ENCODE measurements around the gene EIF4G1.

EIF4G1 gene

DNA sequence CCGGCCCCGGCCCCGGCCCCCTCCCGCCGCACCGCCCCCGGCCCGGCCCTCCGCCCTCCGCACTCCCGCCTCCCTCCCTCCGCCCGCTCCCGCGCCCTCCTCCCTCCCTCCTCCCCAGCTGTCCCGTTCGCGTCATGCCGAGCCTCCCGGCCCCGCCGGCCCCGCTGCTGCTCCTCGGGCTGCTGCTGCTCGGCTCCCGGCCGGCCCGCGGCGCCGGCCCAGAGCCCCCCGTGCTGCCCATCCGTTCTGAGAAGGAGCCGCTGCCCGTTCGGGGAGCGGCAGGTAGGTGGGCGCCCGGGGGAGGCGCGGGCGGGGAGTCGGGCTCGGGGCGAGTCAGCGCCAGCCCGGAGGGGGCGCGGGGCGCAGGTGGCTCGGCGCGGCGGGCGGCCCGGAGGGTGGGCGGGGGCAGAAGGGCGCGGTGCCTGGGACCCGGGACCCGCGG is 65.8 kb downstream of the EIF4G1 start:
- no peak overlapping the region for H3K4me3 ChIP-seq (replicated peaks; ENCODE audit: low read depth, low read length)
- TF ChIP-seq, protein P1, sequence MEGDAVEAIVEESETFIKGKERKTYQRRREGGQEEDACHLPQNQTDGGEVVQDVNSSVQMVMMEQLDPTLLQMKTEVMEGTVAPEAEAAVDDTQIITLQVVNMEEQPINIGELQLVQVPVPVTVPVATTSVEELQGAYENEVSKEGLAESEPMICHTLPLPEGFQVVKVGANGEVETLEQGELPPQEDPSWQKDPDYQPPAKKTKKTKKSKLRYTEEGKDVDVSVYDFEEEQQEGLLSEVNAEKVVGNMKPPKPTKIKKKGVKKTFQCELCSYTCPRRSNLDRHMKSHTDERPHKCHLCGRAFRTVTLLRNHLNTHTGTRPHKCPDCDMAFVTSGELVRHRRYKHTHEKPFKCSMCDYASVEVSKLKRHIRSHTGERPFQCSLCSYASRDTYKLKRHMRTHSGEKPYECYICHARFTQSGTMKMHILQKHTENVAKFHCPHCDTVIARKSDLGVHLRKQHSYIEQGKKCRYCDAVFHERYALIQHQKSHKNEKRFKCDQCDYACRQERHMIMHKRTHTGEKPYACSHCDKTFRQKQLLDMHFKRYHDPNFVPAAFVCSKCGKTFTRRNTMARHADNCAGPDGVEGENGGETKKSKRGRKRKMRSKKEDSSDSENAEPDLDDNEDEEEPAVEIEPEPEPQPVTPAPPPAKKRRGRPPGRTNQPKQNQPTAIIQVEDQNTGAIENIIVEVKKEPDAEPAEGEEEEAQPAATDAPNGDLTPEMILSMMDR (IDR thresholded peaks at IDR 0.05; ENCODE audit: low read depth, low read length, missing control alignments), result no peak
- no peak for DNase-seq (ENCODE audit: extremely low read depth, low read depth)

DNA sequence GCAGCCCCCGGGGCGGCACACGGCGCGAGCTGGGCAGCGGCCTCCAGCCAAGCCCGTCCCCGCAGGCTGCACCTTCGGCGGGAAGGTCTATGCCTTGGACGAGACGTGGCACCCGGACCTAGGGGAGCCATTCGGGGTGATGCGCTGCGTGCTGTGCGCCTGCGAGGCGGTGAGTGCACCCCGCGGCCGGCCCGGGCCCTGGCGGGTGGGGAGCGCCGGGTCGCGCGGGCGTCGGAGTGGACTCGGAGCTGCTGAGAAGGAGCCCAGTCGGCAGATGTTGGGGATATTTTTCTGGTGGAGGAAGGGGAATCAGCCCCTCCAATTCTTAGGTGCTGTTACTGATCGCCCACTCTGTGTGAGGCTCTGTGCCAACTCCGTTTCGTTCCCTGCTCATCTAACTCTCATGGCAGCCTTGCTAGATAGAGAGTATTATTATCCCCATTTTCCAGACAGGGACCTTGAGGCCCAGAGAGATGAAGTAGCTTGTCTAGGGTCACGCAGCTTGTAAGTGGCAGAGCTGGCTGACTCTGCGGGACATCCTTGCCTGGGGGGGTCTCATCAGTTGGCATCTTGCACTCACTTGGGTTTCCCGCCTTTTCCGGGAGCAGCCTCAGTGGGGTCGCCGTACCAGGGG is 66.3 kb downstream of the EIF4G1 start:
- no peak overlapping the region; the same call in 1 of the 2 replicates for H3K4me3 ChIP-seq (replicated peaks; ENCODE audit: low read depth, low read length)
- TF ChIP-seq, protein P1 (IDR thresholded peaks at IDR 0.05; ENCODE audit: low read depth, low read length, missing control alignments), result no peak
- DNase-seq (ENCODE audit: extremely low read depth, low read depth), result no peak

DNA sequence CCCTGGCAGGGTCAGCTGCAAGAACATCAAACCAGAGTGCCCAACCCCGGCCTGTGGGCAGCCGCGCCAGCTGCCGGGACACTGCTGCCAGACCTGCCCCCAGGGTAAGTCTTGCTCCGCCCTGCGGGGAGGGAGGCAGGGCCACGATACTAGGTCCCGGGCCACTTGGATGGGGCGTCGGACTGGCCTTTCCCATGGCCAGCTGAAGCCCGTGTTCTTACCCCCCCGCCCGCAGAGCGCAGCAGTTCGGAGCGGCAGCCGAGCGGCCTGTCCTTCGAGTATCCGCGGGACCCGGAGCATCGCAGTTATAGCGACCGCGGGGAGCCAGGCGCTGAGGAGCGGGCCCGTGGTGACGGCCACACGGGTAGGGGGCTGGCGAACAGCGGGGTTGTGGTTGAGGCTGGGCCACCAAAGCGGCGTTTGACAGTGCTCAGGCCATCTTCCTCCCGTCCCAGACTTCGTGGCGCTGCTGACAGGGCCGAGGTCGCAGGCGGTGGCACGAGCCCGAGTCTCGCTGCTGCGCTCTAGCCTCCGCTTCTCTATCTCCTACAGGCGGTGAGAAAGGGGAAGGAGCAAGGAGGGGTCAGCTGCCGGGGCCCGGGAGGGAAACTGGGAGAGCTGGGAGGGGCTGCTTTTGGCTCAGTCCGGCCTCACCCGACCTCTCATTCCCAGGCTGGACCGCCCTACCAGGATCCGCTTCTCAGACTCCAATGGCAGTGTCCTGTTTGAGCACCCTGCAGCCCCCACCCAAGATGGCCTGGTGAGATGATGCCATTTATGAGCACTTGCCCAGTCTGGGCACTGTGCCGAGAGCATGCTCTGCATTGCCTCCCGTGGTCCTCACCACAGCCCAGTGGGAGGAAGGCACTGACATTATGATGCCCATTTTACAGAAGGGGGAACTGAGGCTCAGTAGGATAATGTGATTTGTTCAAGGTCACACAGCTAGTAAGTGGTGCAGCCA is 67.1 kb downstream of the EIF4G1 start:
- no peak for DNase-seq (ENCODE audit: extremely low read depth, low read depth)
- TF ChIP-seq, protein P1 (IDR thresholded peaks at IDR 0.05; ENCODE audit: low read depth, low read length, missing control alignments), result no peak
- H3K4me3 ChIP-seq (replicated peaks; ENCODE audit: low read depth, low read length), result no peak overlapping the region

DNA sequence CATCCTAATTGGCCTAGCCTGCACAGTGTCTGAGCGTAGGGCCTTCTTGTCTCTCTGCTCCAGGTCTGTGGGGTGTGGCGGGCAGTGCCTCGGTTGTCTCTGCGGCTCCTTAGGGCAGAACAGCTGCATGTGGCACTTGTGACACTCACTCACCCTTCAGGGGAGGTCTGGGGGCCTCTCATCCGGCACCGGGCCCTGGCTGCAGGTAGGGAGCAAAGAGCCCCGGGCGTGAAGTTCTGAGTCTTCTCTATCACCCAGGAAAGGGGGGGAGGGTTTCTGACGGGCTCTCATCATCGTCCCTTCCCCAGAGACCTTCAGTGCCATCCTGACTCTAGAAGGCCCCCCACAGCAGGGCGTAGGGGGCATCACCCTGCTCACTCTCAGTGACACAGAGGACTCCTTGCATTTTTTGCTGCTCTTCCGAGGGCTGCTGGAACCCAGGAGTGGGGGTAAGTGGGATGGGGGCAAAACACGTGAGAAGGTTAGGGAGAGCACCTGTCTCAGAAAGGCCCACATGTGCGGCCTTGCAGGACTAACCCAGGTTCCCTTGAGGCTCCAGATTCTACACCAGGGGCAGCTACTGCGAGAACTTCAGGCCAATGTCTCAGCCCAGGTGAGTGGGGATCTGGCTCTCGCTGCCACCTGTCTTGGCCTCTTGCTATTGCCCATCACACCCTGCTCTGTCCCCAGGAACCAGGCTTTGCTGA is 68.1 kb downstream of the EIF4G1 start:
- DNase-seq (ENCODE audit: extremely low read depth, low read depth), result no peak
- TF ChIP-seq, protein P1 (IDR thresholded peaks at IDR 0.05; ENCODE audit: low read depth, low read length, missing control alignments), result no peak
- H3K4me3 ChIP-seq (replicated peaks; ENCODE audit: low read depth, low read length), result no peak overlapping the region

DNA sequence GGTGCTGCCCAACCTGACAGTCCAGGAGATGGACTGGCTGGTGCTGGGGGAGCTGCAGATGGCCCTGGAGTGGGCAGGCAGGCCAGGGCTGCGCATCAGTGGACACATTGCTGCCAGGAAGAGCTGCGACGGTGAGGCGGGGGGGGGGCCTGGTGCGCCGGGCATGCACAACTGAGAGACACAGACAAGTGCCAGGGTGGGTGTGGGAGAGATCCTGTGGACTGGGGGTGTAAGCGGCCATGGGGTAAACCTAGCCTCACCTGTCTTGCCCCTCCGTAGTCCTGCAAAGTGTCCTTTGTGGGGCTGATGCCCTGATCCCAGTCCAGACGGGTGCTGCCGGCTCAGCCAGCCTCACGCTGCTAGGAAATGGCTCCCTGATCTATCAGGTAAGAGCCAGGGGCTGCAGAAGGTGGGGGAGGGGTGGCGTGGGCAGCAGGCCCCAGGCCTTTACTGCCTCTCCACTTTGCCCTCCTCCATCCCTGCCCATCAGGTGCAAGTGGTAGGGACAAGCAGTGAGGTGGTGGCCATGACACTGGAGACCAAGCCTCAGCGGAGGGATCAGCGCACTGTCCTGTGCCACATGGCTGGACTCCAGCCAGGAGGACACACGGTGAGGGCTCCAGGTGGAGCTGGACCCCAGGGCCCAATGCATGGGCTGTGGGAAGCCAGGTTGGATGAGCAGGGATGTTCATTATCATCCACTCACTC is 68.8 kb downstream of the EIF4G1 start:
- no peak overlapping the region for H3K4me3 ChIP-seq (replicated peaks; ENCODE audit: low read depth, low read length)
- TF ChIP-seq, protein P1 (IDR thresholded peaks at IDR 0.05; ENCODE audit: low read depth, low read length, missing control alignments), result no peak
- DNase-seq (ENCODE audit: extremely low read depth, low read depth), result no peak

DNA sequence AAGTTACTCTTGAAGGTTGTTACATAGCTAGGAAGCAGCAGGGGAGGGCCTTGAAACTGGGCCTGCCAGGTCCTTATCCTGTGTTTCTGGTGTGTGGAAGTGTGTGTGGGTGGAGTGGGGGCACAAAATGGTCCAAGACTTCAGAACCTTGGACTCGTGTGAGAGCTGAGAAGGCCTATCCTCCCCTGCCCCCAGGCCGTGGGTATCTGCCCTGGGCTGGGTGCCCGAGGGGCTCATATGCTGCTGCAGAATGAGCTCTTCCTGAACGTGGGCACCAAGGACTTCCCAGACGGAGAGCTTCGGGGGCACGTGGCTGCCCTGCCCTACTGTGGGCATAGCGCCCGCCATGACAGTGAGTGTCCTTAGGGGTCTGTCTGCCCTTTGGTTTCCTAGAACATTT is 69.9 kb downstream of the EIF4G1 start:
- no peak overlapping the region for H3K4me3 ChIP-seq (replicated peaks; ENCODE audit: low read depth, low read length)
- TF ChIP-seq, protein P1 (IDR thresholded peaks at IDR 0.05; ENCODE audit: low read depth, low read length, missing control alignments), result no peak
- DNase-seq (ENCODE audit: extremely low read depth, low read depth), result no peak
